K562 (cell line): ENCODE measurements around the gene FOXRED2. TPM values are rescaled to one million over a fixed set of nuclear protein-coding genes. Genes with fewer than 3 reads are reported as not detected.

Experiments
- CTCF ChIP-seq, 3 experiments: IDR thresholded peaks in 2 of 3; conservative IDR thresholded peaks in 1 of 3; 2 replicates each; pipeline ENCODE4 v1.5.1; 2011 to 2012; ENCODE audit warnings: low read length in 3 of 3, mild to moderate bottlenecking in 3 of 3, control low read depth in 2 of 3, improper control_type of control experiment in 1 of 3, inconsistent platforms in 1 of 3, low read depth in 1 of 3, mixed read lengths in 1 of 3, moderate library complexity in 1 of 3; ENCODE audit not compliant: insufficient read depth in 2 of 3
- CTCFL ChIP-seq: IDR thresholded peaks from 2 replicates; pipeline ENCODE4 v1.6.1; 2011; ENCODE audit warnings: borderline replicate concordance, low read depth, mild to moderate bottlenecking, moderate library complexity, low read length; ENCODE audit not compliant: insufficient read depth, poor library complexity, severe bottlenecking
- L3MBTL2 ChIP-seq: fragments of 450-650 bp; IDR thresholded peaks from 2 replicates; pipeline ENCODE4 v1.6.1; 2016; ENCODE audit warnings: mild to moderate bottlenecking, moderate library complexity
- MXD1 ChIP-seq: fragments of 250-450 bp; sonication (Bioruptor Pico); IDR thresholded peaks from 2 replicates; pipeline ENCODE4 v1.8.0; 2021; ENCODE audit warnings: borderline replicate concordance, mild to moderate bottlenecking, moderate library complexity; ENCODE audit not compliant: poor library complexity, severe bottlenecking
- MYC ChIP-seq, 2 experiments: fragments of 250-450 bp in 1 of 2; sonication (Bioruptor Pico) in 1 of 2; IDR thresholded peaks; 2 replicates each; pipeline versions ENCODE4 v1.5.1 to v1.6.1; 2012 to 2021; ENCODE audit warnings: low read depth in 2 of 2, borderline replicate concordance in 1 of 2, improper control_type of control experiment in 1 of 2, low read length in 1 of 2, mild to moderate bottlenecking in 1 of 2, moderate library complexity in 1 of 2
- SMC3 ChIP-seq: conservative IDR thresholded peaks from 2 replicates; pipeline ENCODE4 v1.6.1; 2011; ENCODE audit warnings: low read depth, low read length, improper control_type of control experiment; ENCODE audit not compliant: insufficient read depth
- SUPT5H ChIP-seq: fragments of 450-650 bp; IDR thresholded peaks from 2 replicates; pipeline ENCODE4 v1.6.1; 2016
- XRCC5 ChIP-seq: fragments of 200-400 bp; formaldehyde crosslinking; IDR thresholded peaks from 2 replicates; pipeline ENCODE4 v1.6.1; 2017; ENCODE audit warnings: low read depth, mild to moderate bottlenecking, low read length
- ZNF655 ChIP-seq: fragments of 250-450 bp; sonication (Bioruptor Pico); IDR thresholded peaks from 2 replicates; pipeline ENCODE4 v1.5.0; 2021
- polyA plus RNA-seq, 8 experiments: library from polyadenylated mRNA; depleted of rRNA in 4 of 8; stranded (reverse) in 5 of 8; unstranded in 3 of 8; fragments of >200 nt; fragmentation: Nextera tagmentation in 2 of 8; fragmentation: Illumina TruSeq in 1 of 8; extraction: Ambion mirVana in 2 of 8; extraction: Trizol in 1 of 8; gene quantifications; 2 replicates each; pipeline versions ENCODE4 v1.2.1 to v1.2.3, GENCODE V29; 2011 to 2014; ENCODE audit warnings: inconsistent platforms in 1 of 8, missing spikeins in 1 of 8
- total RNA-seq, 7 experiments: library from RNA; depleted of rRNA in 6 of 7; stranded (reverse); fragments of >200 nt in 6 of 7; fragmentation: Illumina TruSeq in 2 of 7; extraction: Trizol in 2 of 7; gene quantifications; 2 replicates each; pipeline versions ENCODE4 v1.2.1 to v1.2.3, GENCODE V29; 2011 to 2021; ENCODE audit warnings: low replicate concordance in 1 of 7

The FOXRED2 gene
- total and polyA plus RNA-seq, 9 of the 15 experiments (the other 6 are each of a cell fraction or from before 2014, with no cell fraction given) = 2.8 to 48.4 (median 7.8) TPM

GRCh38 chr22:36470162-36470993 lies 36.5 kb downstream of the FOXRED2 start (continued):
- TF ChIP-seq CTCF (IDR thresholded peaks at IDR 0.05 in 2 of 3, conservative IDR thresholded peaks at IDR 0.05 in 1 of 3; ENCODE audit: insufficient read depth in 2 of 3, low read depth in 1 of 3, low read length in 3 of 3) (peak; percentile 83 to 89 (median 84)), ZNF655 (CRISPR knock-in tag) (no peak), MXD1 (CRISPR knock-in tag) (no peak), L3MBTL2 (peak; percentile 20; the same call in 1 of the 2 replicates), SUPT5H (peak; percentile 5; the same call in 1 of the 2 replicates), XRCC5 (0 out of 2 replicates have a peak, but pooled peaks have one; percentile 55), MYC (IDR thresholded peaks at IDR 0.05; ENCODE audit: low read depth, low read length) (no peak), MYC (CRISPR knock-in tag; IDR thresholded peaks at IDR 0.05; ENCODE audit: borderline replicate concordance, low read depth) (no peak), CTCFL (peak; percentile 69), SMC3 (peak; percentile 76)
- TF ChIP-seq, all 486 proteins: peak for 27
